Hypothalamus (tissue), 51 donors: ENCODE data around the gene RALGPS1.

Experiments
- DNase-seq, 51 donors: peaks; one replicate each; lab custom pipeline; 2025; lab: John Stamatoyannopoulos, UW

Gene RALGPS1

DNA sequence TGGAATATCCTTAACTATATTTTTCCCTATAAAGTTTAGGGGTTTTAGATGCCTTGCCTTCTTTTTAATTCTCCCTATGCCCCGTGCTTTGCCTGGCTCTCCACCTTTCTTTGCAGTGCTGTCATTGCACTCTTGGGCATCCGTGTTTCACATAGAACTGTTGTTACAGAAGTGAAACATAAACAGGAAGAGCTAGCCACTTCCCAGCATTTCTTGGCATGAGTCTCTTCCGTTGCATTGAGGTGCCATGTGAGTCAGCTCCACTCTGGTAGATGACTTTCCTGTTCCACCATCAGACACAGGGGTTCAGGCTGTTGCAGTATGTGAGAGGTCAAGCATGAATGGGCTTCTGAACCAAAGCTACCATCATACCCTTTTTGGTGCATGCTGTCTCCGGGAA lies 134.5 kb downstream of the RALGPS1 start:
- DNase-seq, result peak in 4 of 51 donors; percentile 24 to 39 (median 26)

DNA sequence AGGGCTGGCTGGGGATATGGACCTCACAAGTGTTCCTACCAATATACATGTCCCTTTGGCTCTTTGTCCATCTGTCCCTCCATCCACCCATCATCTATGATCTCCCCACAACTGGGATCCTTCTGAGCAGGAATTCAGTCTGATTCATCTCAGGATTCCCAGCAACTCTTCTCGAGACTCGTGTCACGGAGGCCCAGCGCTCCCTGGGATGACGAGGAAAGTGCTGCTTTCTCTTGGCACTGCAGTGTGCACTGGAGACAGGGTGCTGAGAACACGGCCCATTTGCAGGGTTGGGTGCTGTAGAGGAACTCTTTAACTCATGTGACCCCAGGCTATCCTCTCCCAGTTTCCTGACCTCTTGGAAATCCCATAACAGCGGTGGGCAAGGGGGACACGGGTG lies 135.0 kb downstream of the RALGPS1 start:
- DNase-seq, result no peak

DNA sequence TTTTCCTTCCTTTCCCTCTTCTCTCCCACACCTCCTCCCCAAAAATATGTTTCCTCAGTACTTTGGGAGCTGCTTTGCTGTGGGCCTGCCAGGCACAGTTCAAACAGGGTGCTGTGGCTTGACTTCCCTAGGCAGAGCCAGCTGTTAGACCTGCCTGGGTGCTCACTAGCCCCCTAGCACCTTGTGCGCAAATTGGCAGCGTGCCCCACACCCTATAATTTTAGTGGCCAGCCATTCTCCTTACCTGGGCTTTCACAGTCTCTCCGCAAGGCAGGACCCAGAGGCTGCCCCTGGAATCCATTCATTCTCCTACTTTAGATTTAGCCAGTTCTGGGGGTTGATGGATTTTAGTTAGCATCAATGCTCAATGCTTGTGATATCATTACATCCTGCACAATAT lies 135.6 kb downstream of the RALGPS1 start:
- no peak for DNase-seq

DNA sequence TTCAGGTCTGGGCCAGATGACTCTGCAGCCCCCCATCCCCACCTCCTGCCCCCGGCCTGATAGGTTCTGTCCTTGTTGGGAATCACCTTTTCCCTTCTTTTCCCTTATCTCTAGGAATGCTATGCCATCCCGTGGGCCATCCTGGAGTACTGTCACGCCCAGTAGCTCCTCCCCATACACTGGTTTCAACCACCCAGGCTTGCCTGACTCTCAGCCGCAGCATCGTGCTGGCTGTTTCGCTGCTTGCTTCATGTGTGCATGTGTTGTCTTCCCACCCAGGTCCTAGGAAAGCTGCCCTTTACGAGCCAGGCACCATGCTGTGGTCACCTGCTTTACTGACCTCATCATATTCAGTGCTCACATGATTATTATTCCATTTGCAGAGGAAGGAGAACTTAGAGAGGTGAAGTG lies 136.0 kb downstream of the RALGPS1 start:
- no peak for DNase-seq

DNA sequence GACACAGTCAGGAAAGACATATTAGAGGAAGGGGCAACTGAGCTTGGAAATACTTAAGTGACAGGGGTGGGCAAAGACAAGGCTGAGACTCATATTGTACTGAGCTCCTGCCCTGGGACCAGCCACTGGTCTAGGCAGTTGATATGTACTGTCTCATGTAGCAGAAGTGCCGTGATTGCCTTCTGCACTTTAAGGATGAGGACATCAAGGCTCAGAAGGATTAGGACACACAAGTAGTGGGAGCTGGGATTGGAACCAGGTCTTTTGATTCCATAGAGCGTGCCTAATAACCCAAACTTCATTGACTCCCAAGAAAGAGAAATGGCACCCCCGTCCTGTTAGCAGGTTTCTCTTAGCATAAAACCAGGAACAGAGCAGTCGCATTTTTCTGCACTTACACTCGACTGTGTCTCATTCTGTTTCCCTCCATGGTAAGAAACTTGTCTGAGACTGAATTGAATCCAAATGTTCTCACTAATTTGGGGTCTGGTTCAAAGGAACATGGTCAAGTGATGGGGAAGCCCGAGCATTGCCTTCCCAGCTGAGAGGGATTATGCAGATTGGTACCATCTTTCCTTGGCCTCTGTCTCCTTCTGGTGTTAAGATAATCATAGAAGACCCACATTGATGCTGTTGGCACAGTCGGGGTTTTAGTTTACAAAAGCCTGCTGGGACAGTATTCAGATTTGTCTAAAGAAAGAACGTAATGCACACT lies 137.5 kb downstream of the RALGPS1 start:
- no peak for DNase-seq

DNA sequence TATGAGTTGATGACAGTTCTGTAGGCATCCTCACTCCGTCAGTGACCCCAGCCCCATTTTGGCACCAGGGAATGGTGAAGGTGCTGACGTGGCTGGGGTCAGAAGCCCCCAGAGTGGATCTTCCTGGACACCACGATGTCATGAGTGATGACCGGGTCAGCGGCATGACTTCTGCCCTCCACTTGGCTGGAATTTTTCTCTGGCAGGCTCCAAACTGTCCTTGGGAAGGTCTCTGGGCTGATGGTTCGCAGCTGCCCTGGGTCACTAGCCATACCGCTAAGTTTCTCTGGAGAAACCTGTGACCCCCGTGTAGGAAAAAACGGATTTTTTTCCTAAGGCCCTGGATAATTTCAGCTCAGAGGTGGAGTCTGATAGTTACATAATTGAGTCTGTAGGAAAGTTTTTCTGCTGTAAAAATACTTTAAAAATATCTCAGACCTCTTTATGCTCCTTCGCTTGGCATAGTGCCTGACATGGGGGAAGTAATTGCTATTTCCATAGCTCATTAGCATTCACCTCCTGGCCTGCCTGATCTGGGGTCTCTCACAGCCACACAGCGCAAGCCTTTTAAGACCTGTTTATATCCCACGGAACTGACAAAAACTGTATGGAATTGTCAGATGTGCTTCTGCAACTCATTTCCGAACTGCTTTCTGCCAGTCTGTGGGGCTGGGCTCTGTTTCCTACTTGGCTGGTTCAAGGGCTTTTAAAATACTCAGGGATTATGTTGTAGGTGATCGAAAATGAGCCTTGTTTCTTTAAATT lies 138.7 kb downstream of the RALGPS1 start:
- peak in 1 of 51 donors; percentile 33 for DNase-seq

DNA sequence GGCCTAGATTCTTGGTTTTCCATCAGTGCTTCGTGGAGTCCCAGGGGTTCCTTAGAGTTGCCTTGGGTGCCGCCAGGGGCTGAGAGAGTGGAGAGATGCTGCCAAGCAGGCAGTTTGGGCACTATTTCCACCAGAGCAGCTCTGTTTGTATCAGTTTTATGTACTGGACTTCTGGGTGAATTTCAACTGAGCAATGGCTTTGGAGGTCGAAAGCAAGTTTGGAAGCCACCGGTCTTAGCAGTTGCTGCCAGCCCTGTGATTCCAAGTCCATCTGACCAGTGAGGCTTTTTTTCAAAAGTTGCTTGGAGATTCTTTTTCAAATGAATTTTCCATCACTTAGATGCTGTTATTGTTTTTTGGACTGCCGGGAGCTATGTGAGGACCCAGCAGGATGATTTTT lies 139.4 kb downstream of the RALGPS1 start:
- no peak for DNase-seq

DNA sequence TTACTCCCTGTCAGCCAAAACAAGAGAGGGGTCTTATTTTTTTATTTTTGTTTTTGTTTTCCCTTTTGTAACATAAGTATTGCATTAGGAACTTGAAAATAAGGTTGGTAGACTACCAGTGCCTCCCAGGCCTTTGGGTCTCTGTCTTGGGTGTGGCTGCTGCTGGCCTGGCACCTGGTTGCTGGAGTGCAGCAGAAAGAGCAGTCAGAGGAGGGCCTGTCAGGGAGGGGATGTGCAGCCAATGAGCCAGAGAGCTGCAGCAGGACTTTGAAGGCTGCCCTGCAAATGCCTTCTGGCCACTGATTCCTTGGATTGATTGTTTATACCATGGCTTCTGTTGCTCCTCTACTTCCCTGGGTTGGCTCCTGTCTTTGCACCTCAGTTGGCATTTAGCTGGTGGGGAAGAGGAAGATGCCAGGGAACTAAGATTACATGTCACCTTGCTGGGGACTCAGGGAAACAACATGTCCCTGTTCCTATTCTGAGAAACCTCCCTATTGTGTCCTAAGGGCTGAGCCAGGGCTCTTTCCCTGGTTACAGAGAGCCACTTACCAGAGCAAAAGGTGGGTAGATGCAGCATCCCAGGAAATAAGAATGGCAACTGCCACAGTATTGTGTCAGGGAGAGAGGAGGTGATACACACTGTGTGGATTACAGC lies 141.3 kb downstream of the RALGPS1 start:
- no peak for DNase-seq

DNA sequence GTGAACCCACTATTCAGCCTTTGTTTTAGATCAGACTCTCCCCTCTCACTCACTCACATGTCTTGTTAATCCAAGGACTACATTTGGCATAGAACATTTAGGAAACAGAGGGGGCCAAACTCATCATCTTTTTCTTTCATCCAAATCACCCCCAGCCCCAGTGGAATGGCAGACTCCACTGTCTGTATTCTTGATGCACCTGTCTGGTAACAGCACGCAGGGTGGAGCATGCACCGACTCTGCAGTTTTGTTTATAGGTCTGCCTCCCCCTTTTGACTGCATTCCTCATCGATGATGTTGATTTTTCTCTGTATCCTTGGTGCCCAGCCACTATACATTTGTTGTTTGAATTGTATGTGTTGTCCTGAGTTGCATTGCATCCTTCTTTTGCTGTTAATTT lies 141.9 kb downstream of the RALGPS1 start:
- DNase-seq, result no peak

DNA sequence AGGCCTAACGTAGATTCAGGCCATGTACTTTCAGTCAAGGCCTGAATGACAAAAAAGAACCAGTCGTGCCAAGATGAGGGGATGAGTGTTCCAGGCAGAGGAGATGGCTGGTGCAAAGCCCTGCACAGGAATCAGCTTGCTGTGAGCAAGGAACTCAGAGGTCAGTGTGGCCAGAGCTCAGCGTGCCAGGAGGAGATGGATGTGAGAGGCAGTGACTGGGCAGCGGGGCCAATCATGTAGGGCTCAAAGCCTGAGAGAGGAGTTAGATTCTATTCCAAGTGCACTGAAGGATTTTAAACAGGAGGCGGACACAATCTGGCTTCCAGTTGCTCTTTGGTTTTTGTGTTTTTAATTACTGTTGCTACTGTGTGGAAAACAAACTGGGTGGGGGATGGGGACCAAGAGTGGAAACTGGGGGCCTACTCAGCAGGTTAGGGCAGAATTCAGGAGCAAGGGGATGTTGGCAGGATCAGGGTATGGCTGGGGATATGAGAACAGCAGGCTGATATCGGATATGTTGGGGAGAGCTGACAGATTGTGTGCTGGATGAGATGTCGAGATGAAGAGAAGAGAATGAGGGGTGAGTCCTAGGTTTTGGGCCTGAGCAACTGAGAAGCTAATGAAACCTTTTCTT lies 143.5 kb downstream of the RALGPS1 start:
- DNase-seq, result peak in 32 of 51 donors; percentile 16 to 76 (median 46)

DNA sequence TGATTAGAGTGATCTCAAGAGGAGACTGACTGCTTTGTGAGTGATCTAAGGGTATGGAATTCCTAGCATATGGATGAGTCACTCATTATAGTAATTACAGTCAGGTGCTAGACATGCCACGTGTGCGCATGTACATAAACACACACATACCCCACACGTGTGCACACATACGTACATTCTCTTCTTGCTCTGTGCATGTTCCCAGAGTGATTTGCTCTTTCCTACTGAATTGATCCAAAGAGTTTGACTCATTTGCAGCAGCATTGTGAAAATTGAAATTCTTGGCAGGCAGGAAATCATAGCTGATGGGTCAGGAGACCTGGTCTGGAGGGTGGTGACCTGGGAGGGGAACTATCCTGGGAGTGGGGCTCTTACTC lies 144.1 kb downstream of the RALGPS1 start:
- no peak for DNase-seq

DNA sequence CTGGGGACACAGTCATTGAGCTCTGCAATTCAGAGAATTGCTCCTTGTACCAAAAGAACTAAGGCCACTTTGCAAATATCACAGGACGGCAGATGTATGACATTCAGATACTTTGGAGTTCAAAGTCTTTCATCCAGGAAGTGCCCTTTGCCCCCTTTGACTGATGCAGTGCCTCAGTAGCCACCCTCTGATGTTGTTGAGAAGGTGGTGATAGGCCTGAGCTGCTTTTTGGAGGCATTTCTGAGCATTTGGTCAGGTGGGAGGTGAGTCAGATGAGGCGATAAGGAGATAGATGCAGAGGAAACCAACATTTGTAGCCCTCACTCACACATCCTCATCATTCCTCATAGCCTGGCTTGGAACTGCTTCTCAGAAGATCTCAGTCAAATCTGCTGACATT lies 144.4 kb downstream of the RALGPS1 start:
- DNase-seq, result no peak

DNA sequence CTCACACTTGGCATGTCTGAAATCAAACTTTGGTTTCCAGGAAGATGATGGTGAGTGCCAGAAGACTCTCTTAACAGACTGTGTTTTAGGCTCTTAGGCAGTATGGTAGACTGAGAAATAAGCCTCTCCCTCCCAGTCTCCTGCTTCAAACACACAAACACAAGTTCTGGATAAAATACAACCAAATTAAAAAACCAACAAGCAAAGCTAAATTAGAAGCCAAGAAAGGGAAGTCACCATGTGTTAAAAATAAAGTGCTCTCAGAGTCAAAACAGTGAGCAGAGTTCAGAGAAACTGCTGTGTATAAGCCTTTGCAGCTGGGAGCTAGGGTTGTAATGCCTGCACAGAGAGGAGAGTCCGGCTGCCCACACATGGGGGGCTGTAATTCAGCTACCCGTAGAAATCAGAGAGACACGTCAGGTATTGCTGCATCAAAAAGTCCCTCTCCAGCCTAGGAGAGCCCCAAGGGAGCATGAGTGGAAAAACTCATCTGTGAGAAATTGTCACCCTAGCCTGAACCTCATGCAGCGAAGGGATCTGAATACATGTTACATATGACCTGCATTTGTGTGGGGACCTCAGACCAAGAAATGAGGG lies 145.3 kb downstream of the RALGPS1 start:
- no peak for DNase-seq

DNA sequence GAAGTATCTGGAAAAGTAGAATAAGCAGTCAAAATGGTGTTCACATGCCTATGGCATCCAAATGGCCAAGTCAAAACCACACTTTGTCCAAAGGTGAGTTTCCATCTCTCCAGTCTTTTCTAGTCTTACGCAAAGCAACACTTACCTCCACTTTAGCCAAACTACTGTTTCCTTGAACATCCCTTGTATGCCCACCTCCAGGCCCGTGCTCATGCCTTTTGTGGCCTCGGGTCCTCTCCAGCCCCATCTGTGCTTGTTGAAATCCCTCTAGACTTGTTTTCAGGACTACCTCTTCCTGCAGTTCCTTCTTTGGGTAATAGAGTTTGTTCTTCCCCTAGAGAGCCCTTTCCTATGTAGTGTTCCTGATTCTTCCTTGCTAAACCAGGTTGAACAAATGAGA lies 146.8 kb downstream of the RALGPS1 start:
- DNase-seq, result no peak

DNA sequence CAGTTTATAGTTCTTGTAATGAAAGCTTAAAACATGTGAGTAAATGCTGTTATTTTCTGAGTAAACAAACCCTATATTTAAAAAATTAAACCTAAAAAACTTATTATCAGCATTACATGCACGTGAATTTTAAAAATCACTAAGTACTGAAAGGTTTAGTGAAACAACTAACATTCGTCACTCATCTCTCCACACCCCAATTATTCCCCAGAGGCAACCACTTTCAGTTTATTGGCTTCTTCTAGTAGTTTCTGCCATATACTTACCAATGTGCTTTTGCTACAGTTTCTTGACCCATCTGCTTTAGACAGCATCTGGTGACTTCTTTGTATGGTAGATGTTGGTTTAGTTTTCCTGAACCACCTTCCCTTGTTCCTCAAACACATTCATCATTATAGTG lies 149.8 kb downstream of the RALGPS1 start:
- no peak for DNase-seq

DNA sequence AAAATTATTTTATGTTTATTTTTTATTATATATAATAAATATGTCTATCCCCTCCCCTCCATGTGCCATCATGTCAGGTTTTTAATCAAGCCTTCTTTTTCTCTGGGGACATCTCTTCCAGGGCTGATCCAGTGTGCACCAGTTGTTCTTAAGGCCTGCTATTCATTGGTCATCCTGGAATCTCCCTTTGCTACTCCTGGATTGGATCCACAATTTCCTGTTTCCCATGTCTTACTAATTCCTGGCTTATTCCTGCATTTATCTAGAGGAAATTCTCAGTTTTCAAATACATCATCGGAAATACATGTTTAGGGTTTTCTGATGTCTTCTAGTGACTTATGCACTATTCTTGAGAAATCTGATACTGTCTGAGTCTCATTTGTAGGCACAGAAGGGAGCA lies 151.0 kb downstream of the RALGPS1 start:
- no peak for DNase-seq

DNA sequence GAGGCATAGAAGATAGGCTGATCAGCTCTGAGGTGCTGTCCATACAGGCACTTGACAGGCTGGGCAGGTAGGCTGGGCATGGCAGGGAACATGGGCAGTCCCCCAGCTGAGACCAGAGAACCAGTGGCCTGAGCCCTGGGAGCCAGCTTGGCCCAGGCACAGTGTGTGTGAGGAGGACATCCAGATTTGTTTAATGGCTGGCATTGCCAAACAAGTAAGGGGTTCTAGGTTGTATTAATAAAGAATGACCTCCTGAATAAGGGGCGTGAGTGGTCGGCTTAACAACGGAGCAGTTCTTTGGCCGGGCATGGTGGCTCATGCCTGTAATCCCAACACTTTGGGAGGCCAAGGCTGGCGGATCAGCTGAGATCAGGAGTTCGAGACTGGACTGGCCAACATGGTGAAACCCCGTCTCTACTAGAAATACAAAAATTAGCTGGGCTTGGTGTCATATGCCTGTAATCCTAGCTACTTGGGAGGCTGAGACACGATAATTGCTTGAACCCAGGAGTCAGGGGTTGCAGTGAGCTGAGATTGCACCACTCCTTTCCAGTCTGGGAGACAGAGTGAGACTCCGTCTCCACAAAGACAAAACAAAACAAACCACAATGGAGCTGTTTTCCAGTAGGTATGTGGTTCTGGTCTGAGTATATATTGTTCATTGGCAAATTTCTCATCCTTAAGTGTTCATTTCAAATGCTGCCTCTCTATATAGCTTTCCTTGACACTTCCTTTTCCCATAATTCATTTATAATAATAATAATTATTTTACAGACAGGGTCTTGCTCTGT lies 151.7 kb downstream of the RALGPS1 start:
- DNase-seq, result no peak

DNA sequence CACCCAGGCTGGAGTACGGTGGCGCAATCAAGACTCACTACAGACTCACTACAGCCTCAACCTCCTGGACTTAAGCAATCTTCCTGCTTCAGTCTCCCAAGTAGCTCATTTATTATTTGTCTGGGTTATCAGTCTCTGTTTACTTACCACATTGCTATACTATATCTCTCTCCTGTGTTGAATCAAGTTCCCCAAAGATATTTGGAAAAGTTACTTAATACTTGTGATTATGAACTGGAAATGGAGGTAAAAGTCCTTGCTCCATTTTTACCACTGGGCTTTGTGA lies 152.2 kb downstream of the RALGPS1 start:
- DNase-seq, result no peak

DNA sequence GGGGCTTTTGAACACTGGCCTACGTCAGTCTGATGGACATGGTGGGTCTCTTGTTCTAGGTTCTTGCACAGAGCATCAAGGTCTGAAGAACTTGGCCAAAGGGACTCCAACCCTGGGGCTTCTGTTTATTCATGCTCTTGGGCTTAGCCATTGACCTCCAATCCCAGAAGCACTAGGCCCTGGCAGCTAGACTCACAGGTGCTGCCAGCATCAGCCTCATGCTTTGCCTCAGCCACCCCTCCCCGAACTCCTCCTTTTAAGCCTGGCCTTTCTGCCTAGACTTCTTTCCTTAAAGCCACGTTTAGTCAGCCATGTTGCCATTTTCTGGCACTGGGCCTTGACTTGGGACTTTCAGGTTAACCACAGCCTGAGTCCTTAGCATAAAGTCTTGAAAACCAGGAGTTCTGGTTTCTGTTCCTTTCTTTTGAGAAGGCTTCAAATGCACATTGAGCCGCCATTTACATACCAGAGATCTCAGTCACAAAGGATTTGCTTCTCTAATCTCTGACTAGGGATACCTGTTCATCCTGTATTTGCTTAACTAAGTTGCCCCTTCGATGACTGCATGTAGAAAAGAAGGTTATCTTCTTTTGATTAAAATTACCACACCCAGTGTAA lies 153.1 kb downstream of the RALGPS1 start:
- no peak for DNase-seq
